HG02623 (cell line): ENCODE results near the gene RAD51D.
"Not testable (repeated sequence)": the region's sequence is repeated elsewhere in the genome, so short reads cannot be mapped to it uniquely, and the experiment has no call there.

ENCODE experiments used
- ATAC-seq: cut with Tn5 transposase; IDR thresholded peaks from one replicate; pipeline ENCODE4 v1.9.1; 2021; ENCODE audit warnings: moderate library complexity; ENCODE audit not compliant: unreplicated experiment

Gene RAD51D

DNA sequence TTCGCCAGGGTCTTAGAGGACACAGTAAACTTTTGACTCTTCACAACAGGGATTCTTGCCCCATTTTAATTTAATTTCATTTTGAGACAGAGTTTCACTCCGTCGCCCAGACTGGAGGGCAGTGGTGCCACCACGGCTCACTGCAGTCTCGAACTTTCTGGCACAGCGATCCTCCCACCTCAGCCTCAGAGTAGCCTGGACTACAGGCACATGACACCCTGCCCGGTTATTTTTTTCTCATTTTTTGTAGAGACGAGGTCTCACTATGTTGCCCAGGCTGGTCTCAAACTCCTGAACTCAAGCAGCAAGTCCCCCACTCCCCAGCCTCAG is 22.8 kb upstream of the RAD51D start:
- no peak for ATAC-seq

DNA sequence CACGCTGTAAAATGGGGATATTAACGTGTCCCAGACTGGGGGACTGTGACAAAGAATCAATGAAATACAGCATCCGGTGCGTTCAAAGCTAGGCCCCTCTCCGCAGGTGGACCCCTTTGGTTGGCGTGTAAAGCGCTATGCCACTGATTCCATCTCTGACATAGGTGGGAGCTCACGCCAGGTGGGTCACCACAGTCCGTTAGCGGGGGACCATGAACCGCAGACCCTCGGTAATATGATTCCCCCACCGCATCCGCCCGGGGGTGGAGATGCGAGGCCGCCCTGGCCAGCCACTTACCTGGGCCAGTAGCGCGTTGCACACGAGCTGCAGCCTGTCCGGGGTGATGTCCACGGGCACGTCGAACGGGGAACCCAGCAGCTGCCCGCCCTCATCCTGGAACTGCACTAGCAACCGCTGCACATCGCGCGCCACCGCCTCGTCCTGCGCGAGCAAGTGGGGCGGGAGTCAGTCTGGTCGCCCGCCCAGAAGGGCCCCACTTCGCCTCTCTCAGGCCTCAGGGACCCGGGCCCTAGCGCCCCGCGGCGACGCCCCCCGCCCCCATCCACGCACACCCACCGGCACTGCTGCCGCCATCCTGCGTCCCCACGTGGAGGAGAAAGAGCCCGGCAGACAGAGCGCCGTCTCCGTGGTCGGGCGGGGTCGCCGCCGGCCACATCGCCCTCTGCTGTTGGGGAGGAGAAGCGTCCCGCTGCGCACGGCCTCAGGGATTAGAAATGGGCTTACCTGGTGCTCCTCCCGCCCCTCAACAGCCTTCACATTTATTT is 22.2 kb upstream of the RAD51D start, which contains the start of gene NLE1:
Gene NLE1, minus strand, starts transcription at position 623 of the 786 bp plus-strand sequence. Its CDS starts 28 bp downstream, at position 595.
- peak; percentile 82 for ATAC-seq

DNA sequence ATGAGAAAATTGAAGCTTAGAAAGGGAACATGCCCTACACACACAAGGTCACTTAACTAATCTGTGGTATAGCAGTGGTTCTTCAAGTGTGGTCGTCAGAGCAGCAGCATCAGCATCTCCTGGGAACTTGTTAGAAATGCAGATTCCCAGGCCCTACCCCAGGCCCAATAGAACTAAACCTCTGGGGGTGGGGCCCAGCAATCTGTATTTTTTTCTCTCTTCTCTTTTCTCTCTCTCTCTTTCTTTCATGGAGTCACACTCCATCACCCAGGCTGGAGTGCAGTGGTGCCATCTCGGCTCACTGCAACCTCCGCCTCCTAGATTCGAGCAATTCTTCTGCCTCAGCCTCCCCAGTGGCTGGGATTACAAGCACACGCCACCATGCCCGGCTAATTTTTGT is 18.6 kb upstream of the RAD51D start:
- ATAC-seq: no peak

DNA sequence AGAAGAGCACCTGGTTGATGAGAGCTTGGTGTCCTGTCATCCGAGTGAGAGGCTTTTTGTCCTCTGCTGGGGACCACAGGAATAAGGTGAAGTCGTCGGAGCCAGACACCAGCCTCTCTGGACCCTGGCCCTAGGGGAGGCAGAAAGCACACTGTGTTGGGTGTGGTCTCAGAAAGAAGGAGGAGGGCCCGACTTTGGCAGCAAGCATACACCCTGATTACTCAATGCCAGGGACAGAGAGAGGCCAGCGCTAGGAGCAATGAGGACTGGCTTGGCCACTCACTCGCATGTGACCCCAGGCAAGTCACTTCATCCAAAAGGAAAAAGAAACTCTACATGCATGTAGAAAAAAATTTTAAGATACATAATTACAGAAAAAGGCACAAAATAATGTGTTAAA is 15.7 kb upstream of the RAD51D start:
- ATAC-seq: no peak

DNA sequence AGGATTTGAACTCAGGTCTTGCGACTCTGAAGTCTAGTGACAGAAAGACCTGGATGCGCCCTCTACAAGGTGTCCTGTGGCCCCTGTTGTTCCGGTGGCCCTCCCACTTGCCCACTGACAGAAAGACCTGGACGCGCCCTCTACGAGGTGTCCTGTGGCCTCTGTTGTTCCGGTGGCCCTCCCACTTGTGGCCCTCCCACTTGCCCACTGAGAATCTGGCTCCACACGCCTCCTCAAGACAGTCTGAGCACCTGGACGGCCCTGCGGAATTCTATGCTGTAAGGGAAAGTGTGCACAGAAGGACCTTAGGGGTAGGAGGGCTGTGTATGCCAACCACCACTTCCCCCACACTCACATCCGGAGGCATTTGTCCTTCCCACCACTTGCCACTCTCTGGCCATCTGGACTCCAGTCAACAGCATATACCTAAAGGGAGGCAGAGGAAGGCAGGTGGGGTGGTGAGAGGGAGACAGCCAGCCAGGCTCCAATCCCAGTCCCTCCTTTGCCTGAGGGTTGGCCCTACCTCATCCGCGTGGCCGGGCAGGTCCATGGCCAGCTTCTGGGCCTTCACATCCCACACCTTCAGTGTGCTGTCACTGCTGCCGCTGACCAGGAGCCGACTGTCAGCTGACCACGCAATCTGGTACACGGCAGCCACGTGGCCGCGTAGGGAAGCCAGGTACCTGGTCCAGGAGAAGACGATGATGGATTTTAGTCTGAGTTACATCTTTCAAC is 13.3 kb upstream of the RAD51D start:
- no peak for ATAC-seq

DNA sequence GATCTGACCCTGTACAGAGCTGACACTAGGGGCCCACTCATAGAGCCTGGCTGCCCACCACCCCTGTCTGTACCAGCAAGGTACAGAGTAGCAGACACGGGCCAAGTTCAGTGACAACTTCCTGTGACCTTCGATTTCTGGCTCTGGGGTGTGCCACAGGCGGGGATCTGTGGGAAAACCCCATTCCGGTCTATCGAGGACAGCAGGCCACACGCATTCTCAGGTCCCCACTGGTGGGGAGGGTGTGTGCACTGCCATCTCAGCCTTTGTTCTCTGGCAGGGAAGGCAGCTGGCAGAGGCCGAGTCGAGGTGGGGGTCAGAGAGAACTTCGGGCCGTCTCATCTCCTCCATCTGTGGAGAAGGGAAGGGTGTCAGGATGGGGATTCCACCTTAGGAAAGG is 12.4 kb upstream of the RAD51D start:
- ATAC-seq: no peak

DNA sequence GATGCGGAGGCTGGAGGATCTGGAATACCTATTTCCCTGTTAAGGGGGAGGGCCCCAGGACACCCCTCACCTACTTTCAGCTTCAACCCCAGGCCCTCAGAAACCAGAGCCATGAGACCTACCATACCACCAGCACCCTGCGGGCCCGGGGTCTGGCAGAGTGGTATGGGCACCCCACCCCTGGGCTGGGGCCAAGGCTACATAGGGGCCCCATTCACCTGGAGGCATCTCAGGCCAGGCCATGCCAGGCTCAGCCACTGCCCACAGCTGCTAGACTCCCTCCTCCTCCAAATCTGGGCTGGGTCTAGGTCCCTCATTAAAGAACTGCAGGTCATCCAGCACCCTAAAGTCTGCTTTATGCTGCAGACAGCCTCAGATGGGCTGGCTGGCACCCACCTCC is 10.7 kb upstream of the RAD51D start:
- ATAC-seq: no peak

DNA sequence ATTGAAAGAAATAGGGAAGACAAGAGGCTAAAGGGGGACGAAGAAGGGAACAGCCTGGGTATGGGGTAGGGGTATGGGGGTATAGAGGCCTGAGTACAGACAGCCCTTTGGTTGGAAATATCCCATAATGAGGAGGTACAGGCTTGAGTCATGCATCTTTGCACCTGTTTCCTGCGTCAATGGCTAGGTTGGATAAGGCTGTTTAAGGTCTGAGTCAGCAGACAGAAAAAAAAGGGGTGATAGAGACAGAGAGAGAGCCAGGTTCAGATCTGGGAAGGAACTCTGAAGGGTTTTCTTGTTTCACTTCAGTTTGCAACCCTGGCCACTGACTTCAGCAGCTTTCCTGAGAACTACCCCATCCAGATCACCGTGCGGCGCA is 10.3 kb upstream of the RAD51D start:
- no peak for ATAC-seq

DNA sequence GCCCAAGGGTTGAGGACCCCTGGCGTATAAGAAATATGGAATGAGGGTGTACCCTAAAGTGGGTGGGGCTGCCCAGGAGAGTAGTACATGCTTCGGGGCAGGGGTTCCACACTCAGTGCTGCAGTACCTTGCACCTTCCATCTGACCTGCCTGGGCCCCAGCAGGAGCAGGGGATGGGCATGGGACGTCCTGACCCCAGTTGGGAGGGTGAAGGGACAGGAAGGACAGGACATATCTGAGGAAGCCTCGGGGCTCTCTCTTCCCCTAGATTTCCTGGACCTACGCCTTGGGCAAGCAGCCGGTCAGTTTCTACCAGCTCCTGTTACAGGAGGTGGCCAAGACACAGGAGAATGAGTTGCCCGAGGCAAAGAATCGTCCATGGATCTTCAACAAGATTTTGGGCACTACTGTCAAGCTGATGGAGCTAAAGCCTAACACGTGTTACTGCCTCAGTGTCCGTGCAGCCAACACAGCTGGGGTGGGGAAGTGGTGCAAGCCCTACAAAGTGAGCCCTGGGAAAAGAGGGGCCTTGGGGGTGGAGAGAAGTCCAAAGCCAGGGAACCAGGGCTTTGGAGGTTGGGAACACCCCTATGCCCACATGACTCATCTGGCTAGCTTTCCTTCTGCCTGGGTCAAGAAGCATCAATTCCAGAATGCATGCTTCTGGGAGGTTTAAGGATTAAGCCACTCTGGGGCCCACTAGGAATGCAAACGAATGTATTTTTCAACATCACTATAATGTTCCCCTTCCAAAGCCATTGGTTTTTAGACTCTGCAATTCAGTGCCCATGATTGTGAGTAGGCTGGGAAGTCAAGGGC is 9.7 kb upstream of the RAD51D start:
- ATAC-seq: no peak

DNA sequence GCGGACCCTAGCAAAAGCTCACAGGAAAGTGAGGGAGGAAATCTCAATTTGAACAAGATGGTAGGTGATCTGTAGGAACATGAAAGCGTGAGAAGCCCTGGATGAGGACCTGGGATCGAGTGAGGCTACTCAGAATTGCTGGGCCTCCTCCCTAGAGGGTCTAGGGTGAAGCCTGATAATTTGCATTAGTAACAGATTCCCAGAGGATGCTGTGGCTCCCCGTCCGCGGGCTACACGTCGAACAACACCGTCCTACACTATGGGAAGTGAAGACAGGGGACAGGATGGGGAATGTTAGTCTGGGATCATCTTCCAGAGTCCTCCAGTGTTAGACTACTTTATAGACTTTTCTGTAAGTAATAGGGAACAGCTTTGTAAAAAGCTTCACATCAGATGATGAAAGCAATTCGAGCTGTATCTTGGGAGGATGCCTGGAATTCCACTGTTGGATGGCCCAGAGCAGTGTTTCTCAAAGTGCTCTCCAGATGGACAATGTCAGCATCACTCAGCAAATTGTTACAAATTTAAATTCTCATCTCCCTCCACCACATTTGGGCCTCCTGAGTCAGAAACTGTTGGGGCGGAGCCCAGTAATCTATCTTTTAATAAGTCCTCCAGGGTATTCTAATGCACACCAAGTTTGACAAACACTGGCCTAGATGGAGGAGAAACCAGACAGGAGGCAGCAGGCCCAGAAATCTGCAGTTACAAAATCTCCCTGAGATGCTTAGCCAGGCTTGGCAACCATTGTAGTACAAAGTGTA is 8.3 kb upstream of the RAD51D start:
- no peak for ATAC-seq

DNA sequence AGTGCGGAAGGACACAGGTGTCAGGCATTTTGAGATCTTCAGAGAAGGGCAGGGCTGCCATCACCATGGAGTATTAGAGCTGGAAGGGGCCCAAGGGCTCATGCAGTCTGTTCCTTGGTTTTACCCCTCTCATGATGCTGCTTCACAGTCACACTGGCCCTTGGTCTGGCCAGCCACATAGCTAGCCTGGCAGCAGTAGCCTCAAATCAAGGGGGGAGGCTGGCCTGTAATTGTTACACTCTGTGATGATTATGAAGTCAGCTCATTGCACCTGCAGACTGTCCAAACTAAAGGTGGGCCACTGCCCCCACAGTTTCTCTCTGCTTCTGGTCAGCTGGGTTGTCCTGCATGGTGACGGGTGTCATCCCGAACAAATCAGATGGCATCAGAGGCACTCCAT is 1.7 kb upstream of the RAD51D start, which contains the start of gene FNDC8:
Gene FNDC8, plus strand, starts transcription at position 301 of the 400 bp plus-strand sequence. Its CDS starts 79 bp downstream, at position 380.
- no peak for ATAC-seq

DNA sequence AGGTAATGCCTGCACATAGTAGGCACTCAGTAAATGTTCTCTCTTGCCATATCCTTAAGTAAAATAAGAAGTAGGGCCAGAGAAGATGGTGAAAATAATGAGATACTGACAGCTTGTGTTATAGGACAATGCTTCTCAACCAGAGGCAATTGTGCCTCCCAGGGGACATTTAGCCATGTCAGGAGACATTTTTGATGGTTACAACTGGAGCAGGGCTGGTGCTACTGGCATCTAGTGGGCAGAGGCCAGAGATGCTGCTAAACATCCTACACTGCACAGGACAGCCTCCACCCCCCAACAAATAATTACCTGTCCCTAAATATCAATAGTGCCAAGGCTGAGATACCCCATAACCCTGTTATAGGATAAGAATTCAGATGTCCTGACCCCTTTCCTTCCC is 1.7 kb downstream of the RAD51D start:
- no peak for ATAC-seq

DNA sequence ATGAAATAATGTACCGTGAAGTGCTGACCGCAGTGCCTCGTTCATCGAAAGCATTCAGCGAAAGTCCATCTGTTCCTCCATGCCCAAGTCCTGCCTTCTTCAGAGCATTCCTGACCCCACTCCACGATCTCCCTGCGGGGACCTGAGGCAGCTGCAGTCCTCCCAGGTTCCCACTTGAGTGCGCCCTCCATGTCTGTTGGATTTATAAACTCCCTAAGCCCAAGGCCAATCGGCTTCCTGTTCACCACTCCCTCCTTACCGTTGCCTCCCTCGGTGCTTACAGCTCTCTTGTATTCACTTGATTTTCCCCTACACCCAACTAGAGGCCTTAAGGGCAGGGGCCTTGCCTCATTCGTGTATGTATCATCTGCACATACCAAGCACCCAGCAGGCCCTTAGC is 2.8 kb downstream of the RAD51D start:
- ATAC-seq: no peak

DNA sequence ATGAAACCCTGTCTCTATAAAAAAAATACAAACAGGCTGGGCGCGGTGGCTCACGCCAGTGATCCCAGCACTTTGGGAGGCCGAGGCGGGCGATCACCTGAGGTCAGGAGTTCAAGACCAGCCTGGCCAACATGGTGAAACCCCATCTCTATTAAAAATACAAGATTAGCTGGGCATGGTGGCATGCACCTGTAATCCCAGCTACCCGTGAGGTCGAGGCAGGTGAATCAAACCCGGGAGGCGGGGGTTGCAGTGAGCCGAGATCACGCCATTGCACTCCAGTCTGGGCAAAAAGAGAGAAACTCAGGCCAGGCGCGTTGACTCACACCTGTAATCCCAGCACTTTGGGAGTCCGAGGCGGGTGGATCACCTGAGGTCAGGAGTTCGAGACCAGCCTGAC is 8.9 kb downstream of the RAD51D start:
- ATAC-seq: not testable (repeated sequence)

DNA sequence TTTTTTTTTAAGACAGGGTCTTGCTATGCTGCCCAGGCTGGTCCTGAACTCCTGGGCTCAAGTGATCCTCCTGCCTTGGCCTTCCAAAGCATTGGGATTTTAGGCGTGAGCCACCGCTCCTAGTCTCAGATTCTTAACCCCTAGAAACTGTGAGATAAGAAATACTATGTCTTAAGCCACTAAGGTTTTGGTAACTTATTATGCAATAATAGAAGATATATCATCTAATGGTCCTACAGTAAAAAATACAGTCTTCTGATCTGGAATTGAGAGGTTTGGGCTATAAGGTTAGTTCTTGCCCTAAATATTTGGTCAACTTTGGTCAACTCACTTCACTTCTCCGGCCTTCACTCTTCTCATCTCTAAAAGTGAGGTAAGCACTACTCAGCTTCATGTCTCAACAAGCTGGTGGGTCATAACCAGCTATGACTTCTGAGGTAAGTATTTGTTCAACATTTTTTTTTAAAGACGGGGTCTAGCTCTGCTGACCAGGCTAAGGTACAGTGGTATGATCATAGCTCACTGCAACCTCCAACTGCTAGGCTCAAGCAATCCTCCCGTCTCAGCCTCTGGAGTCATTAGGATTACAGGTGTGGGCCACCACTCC is 14.7 kb downstream of the RAD51D start:
- no peak for ATAC-seq

DNA sequence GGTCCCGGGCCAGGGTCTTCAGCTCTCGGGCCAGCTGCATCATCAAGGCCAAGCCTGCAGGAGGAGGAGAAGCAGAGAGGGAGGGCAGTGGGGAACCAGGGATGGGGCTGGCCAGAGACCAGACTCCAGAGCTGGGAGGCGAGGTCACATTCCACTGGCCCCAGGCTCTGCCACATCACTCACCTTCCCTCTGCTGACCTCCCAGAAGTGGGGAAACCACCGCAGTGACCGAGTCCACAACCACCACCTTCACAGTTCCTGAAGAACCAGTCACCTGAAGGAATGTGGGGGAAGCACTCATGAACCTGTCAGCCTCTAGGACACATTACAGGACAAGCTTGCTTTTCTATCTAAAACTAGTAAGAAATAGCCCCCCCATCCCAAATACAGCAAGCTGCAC is 16.4 kb downstream of the RAD51D start:
- no peak for ATAC-seq

DNA sequence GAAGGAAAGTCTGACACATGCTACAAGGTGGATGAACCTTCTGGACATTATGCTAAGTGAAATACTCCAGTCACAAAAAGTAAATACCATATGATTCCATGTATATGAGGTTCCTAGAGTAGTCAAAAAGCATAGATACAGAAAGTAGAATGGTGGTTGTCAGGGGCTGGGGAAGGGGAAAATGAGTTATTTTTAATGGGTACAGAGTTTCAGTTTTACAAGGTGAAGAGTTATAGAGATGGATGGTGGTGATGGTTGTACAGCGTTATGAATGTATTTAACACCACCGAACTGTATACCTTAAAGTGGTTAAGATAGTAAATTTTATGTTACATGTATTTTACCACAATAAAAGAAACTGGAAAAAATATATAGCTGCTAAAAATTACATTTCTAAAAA is 17.9 kb downstream of the RAD51D start:
- ATAC-seq: no peak

DNA sequence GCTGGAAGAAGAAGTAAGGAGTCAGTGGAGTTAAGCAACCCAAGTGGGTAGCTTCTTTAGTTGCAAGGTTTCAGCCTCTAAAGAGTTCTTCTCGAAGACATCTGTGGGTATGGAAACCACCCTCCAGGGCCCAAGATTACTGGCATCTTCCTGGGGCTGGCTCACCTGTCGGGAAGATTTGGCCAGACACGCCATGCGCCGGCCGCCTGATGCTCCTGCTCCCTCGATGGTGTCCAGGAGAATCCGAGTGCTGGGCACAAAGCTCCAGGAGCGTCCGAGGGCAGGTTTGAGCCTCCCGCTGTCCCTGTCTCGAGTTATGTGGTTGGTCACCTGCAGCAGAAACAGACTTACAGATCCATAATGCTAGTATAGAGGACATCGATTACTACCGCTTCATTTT is 18.6 kb downstream of the RAD51D start:
- ATAC-seq: no peak

DNA sequence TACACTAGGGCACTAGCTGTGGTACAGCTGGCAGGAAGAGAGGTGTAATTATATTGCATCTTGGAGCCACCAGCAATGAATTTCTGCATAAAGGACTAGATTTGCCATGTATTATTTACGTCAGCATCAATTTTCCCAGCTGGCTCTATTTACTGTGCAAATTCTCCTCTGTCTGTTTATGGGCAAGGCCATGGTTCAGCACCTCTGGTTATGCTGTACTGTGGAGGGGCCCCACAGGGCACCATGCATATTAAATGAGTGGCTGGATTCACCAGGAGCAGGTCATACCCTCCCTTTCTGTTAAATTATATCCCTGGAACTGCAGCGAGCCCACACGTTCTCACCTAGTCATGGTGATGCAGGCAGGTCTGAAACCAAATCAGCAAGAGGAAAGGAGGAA is 19.8 kb downstream of the RAD51D start:
- no peak for ATAC-seq

DNA sequence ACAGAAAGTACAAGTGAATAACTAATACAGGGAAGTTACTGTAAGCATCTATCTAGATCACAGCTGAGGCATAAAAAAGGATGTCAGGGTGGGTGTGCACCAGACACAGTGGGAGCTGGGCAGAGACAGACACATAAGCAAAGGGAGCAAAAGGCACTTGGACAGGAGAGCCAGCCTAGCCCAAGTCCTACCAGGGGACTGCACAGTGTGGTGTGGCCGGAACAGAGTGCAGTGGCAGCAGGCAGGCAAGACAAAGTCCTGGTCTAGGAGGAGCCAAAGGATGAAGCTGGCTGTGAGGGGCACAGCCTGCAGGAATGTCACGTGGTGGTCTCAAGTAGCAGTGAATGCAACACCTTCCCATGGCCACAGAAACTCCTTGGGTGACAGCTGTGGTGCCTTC is 21.9 kb downstream of the RAD51D start:
- ATAC-seq: no peak
